Kidney (tissue), 14 donors: ENCODE results near the gene AGXT2. TPM values are rescaled to one million over a fixed set of nuclear protein-coding genes. Genes with fewer than 3 reads are reported as not detected.

Experiments used
- DNase-seq, 5 donors: peaks; one replicate each; pipeline ENCODE4 v3.0.0-alpha.2; 2013 to 2020
- FAIRE-seq: peaks from 2 replicates; lab custom pipeline; 2012; peaks lifted over from hg19 to GRCh38; lab: Jason Lieb, UNC
- H3K27ac ChIP-seq, 2 donors: one replicate each; pipeline ENCODE4 v1.7.0; 2013; ENCODE audit warnings: low read depth in 2 of 2, low read length in 2 of 2, inconsistent platforms in 1 of 2
- H3K27me3 ChIP-seq: one replicate; pipeline ENCODE4 v1.7.1; 2013; ENCODE audit warnings: low read length, inconsistent platforms; ENCODE audit not compliant: control insufficient read depth, insufficient read depth
- H3K36me3 ChIP-seq, 3 donors: one replicate each; pipeline versions ENCODE4 v1.7.0 to v1.7.1; 2013; ENCODE audit warnings: low read length in 3 of 3, control low read depth in 1 of 3, inconsistent platforms in 1 of 3; ENCODE audit not compliant: insufficient read depth in 3 of 3, control insufficient read depth in 2 of 3
- H3K4me1 ChIP-seq, 3 donors: one replicate each; pipeline versions ENCODE4 v1.7.0 to v1.7.1; 2013; ENCODE audit warnings: low read length in 3 of 3, inconsistent platforms in 1 of 3, low read depth in 1 of 3; ENCODE audit not compliant: control insufficient read depth in 2 of 3, insufficient read depth in 2 of 3
- H3K4me3 ChIP-seq, 3 donors: one replicate each; pipeline versions ENCODE4 v1.7.0 to v1.8.1; 2013; ENCODE audit warnings: low read length in 3 of 3, control low read depth in 1 of 3, inconsistent platforms in 1 of 3
- H3K9ac ChIP-seq, 3 donors: one replicate each; pipeline versions ENCODE4 v1.7.0 to v1.7.1; 2013; ENCODE audit warnings: low read length in 3 of 3, control low read depth in 1 of 3, inconsistent platforms in 1 of 3
- H3K9me3 ChIP-seq, 3 donors: one replicate each; pipeline versions ENCODE4 v1.7.0 to v1.7.1; 2013; ENCODE audit warnings: low read length in 3 of 3, control low read depth in 1 of 3, inconsistent platforms in 1 of 3; ENCODE audit not compliant: control insufficient read depth in 2 of 3, insufficient read depth in 1 of 3
- intact Hi-C: fragments of 100-400 bp; cut with DNase I; formaldehyde crosslinking; loops from one replicate; pipeline ENCODE4 v1.11.1; 2022
- polyA plus RNA-seq: library from polyadenylated mRNA; stranded (reverse); fragments of 350-450 nt; fragmentation: Illumina TruSeq; extraction: RNeasy Lipid Tissue Mini Kit (QIAGEN cat#74804); gene quantifications from one replicate; pipeline ENCODE4 v1.2.3, GENCODE V29; 2014; ENCODE audit warnings: low read depth, low replicate concordance; ENCODE audit not compliant: insufficient read depth
- total RNA-seq: library from RNA; stranded (reverse); fragmentation: NEBNext Ultra II Directional; extraction: Animal tissue kit (Norgen Biotek cat#: 25700); gene quantifications from one replicate; pipeline ENCODE4 v1.2.1, GENCODE V29; 2021
- TF ChIP-seq, protein P1 (sequence below): IDR thresholded peaks from 3 replicates; pipeline ENCODE4 v1.5.1; 2012; ENCODE audit warnings: mild to moderate bottlenecking, moderate library complexity, borderline replicate concordance; ENCODE audit not compliant: insufficient read depth; ENCODE audit errors: extremely low read depth
- donor health status: control.
- donor health status: control.
- donor health status: control.
- donor health status: control.
- donor health status: control.
- donor health status: DM: yes; HTN: yes; CAD: no.
- donor health status: Normal renal cell carcinoma (clear cell type).

AGXT2 gene
- total and polyA plus RNA-seq, 2 donors from 2014 or later: 8.0 to 215 TPM

GRCh38 chr5:35058374-35058788, 10.6 kb upstream of the AGXT2 start:
- TF ChIP-seq, protein P1, sequence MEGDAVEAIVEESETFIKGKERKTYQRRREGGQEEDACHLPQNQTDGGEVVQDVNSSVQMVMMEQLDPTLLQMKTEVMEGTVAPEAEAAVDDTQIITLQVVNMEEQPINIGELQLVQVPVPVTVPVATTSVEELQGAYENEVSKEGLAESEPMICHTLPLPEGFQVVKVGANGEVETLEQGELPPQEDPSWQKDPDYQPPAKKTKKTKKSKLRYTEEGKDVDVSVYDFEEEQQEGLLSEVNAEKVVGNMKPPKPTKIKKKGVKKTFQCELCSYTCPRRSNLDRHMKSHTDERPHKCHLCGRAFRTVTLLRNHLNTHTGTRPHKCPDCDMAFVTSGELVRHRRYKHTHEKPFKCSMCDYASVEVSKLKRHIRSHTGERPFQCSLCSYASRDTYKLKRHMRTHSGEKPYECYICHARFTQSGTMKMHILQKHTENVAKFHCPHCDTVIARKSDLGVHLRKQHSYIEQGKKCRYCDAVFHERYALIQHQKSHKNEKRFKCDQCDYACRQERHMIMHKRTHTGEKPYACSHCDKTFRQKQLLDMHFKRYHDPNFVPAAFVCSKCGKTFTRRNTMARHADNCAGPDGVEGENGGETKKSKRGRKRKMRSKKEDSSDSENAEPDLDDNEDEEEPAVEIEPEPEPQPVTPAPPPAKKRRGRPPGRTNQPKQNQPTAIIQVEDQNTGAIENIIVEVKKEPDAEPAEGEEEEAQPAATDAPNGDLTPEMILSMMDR: no peak
- DNase-seq: no peak
- Histone ChIP-seq H3K4me1 (peaks cover 0 to 7% (median 0%) of the 10 kb centered on the region in 3 donors), H3K9me3 (no peaks in the 10 kb centered on the region), H3K27ac (no peak overlapping the region), H3K4me3 (no peak overlapping the region), H3K27me3 (no peaks in the 10 kb centered on the region), H3K36me3 (no peaks in the 10 kb centered on the region), H3K9ac (no peak overlapping the region)
- no peak for FAIRE-seq
- intact Hi-C loops: no loop called here

DNA sequence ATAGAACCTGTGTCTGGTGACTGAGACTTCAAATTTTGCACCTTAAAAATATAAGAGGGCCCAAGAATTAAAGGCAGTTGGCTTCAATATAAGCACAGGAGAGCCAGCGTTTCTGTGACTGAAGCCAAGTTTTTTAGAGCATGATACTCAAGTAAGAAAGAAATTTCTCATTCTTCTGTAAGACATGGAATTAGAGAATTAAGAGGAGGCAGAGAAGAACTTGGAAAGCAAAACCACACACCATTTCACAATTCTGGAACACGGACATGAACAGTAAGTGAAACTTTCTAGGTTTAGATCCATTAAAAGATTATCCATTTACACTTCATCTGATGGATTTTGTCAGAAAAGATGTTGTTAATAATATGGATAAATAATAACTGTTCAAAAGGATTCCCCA, 8.9 kb upstream of the AGXT2 start:
- Histone ChIP-seq H3K27me3 (no peaks in the 10 kb centered on the region), H3K4me1 (peaks cover 0 to 7% (median 0%) of the 10 kb centered on the region in 3 donors), H3K9me3 (no peaks in the 10 kb centered on the region), H3K36me3 (no peaks in the 10 kb centered on the region), H3K4me3 (no peak overlapping the region), H3K27ac (no peak overlapping the region), H3K9ac (no peak overlapping the region)
- TF ChIP-seq, protein P1: no peak
- FAIRE-seq (no peak), DNase-seq (no peak)
- intact Hi-C loops: no loop called here

DNA sequence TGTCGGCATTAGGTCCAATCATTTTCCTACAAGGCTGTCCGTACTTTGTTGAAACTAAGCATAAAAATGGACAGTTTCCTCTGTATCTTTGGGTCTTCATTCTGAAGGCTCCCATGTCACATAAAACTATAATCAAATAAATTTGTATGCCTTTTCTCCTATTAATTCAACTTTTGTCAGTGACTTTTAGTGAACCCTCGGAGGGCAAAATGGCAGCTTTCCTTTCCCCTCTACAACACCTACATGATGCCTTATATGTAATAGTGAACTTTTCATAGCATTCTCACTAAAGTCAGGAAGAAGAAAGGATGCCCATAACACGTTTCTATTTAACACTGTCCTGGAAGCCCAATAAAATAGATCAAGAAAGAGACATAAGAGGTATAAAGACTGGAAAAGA, 5.1 kb upstream of the AGXT2 start:
- FAIRE-seq (no peak), DNase-seq (no peak)
- no peaks in the 10 kb centered on the region for H3K9me3 ChIP-seq
- H3K27me3 ChIP-seq: no peaks in the 10 kb centered on the region
- H3K9ac ChIP-seq: no peak overlapping the region
- no peak overlapping the region for H3K27ac ChIP-seq
- TF ChIP-seq, protein P1: no peak
- intact Hi-C loops: no loop called here
- H3K4me1 ChIP-seq: peaks cover 0 to 4% (median 0%) of the 10 kb centered on the region in 3 donors
- no peaks in the 10 kb centered on the region for H3K36me3 ChIP-seq
- no peak overlapping the region for H3K4me3 ChIP-seq
